Measurements from ENCODE around the gene CORIN.

GRCh38 chr4:47695260-47695659, 142.6 kb downstream of the CORIN start:
- TF ChIP-seq CTCF (IDR thresholded peaks at IDR 0.05) (no peak), POLR2A (IDR thresholded peaks at IDR 0.05) (no peak)
